GM18520 (cell line): ENCODE measurements around the gene SLC5A11.

ENCODE experiments used
- ATAC-seq: cut with Tn5 transposase; IDR thresholded peaks from one replicate; pipeline ENCODE4 v1.9.1; 2021; ENCODE audit not compliant: unreplicated experiment

Gene SLC5A11

DNA sequence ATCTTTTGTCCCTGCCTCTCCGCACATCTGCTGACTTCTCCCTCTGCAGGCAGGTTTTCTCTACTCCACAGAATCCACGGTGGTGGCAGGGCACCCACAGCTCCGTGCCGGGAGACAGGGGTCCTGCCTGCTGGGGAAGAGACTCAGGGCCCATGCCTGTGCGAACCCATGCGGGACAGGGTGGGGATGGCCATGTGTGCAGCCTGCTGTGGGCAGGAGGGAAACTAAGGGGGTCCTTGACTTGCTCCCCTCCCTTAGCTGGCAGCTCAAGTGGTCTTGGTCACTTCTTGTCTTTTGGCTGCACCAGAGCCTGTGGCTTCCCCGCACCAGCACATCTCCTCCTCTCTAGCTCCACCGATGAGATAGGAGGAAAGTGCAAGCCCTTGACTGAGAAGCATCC lies 69.8 kb downstream of the SLC5A11 start:
- no peak for ATAC-seq

DNA sequence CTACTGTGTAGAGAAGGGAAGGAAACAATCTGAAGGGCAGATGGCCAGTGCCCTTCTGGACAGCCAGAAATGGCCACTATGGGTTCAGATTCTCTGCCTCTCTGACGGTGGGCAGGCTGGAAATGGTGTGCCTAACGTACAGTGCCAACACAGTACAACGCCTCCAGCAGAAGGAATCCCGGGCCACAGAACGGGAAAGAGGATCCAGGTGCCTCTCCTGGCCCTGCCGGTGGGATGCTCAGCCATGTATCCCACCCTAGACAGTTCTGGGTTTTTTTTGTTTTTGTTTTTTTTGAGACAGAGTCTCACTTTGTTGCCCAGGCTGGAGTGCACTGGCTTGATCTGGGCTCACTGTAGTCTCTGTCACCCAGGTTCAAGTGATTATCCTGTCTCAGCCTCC lies 71.5 kb downstream of the SLC5A11 start:
- no peak for ATAC-seq

DNA sequence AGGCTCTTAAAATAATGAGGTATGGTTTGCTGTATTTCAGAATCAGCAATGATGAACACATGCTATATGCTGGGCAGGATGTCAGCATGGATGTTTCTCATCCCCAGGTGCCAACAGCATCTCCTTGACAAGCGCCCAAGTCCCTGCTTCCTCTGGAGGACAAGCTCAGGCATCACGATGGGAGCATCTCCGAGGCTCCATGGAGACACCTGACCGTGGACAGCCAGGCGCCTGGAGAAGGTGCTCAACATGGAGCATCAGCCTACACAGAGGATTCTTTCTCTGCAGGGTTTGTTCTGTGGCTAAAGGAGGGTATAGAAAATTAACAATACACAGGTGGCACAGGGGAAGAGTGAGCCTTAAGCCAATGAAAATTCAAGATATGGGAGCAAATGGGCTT lies 72.1 kb downstream of the SLC5A11 start:
- no peak for ATAC-seq

DNA sequence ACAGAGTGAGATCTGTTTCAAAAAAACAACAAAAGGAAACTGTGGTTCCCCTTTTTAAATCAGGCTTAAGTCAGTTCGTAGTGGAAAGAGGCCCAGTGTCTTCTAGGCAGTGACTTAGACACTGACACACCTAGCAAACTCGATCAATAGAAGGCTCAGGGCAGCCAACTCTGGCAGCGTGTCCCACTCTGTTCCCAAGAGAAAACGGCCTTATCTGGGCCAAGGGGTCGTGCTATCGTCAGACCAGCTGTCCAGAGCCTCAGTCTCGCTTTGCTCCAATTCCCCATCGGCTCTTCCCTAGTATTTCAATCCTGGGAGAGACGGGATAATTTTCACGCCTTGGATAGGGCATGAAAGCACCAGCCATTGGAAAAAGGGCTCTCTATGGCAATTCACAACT lies 72.9 kb downstream of the SLC5A11 start:
- no peak for ATAC-seq

DNA sequence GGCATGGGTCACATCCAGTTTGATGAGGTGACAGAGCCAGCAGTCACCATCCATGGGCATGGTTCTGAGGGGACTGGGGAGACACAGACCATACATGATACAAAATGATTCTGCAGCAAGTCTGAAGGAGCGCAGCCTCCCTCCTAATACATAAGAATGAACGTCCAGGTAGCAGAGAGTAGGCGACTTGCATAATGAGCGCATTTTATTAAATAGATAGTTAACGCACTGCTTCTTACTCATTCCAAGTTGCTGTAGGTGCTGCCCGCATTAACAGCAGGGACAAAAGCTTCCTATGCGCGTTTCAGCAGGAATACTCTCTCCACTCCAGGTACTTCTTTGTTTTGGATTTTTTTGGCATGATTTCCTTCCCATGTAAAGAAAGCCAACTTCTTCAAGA lies 73.8 kb downstream of the SLC5A11 start:
- ATAC-seq = no peak

DNA sequence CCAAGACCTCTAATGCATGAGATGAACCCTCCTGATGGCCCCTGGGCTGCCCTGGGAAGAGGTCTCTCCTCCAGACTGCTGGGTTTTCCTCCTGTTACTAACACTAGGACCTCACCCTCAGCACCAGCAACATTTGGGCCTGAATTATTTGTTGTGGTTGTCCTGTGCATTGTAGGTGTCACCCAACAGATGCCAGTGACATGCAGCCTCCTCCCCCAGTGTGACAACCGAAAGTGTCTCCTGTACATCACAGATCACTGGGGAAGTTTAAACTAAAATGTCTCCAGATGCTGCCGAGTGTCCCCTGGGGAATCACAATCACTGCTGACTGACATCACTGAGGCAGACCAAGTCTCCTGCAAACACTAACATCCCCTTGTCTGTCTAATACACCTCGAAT lies 74.8 kb downstream of the SLC5A11 start:
- ATAC-seq = no peak

DNA sequence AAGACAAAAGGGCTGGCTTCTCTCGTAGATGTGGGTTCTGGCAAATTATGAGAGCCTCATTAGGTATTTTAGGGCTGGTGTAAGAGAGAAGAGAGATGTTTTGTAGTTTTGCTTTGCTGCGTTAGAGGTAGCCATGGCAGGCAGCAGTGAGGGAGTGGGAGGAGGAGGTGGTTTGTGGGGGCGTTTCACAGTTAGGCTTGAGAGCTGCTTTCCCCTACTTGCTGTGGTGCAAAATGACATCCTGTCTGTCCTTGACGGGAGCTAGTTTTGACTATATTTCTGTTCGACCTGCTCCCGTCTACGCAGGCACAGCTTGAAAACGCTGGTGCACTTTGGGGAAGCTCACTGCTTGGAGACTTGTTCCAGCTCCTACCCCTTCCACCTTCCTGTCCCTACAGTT lies 75.5 kb downstream of the SLC5A11 start:
- no peak for ATAC-seq

DNA sequence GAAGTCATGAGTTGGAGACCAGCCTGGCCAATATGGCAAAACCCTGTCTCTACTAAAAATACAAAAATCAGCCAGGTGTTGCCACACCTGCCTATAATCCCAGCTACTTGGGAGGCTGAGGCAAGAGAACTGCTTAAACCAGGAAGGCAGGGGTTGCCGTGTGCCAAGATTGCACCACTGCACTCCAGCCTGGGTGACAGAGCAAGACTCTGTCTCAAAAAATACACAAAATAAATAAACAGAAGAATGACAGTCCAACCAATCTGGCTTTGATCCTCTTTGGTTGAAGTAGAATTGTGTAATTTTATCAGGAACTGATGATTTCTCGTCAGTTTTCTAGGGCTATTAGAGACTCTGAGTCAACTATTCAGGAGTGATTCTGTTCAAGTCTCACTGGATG lies 79.4 kb downstream of the SLC5A11 start:
- ATAC-seq = no peak

DNA sequence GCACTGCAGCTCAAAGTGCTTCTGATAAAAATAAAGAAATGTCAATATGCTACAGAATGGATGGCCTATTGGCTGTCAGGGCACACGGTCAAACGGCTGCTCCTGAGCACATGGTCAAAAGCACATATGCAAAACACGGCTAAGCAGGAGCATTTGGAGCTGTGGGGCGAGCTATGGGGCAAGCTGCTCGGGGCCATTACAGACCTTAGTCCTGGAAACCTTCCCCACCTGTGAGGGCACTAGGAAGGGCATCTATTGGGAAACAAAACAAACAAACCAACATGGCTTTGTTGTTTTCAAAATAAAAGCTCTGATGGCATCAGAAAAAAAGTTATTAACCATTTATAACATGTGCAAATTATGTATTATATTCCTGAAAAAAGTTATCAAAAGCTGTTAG lies 83.6 kb downstream of the SLC5A11 start:
- no peak for ATAC-seq

DNA sequence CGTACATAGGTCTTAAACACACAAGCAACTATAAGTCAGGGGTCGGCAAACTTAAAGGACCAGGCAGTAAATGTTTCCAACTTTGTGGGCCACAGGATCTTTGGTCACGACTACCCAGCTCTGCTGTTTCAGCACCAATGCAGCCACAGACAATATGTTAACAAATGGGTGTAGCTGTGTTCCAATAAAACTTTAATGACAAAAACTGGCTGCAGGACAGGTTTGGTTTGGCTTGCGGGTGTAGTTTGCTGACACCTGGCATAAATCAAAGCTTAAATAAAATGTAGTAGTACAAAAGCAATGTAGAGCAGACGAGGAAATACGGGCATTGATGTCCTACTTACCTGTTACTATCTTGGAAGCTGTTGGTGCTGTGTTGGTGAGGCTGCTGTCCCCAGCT lies 84.7 kb downstream of the SLC5A11 start:
- ATAC-seq = no peak

DNA sequence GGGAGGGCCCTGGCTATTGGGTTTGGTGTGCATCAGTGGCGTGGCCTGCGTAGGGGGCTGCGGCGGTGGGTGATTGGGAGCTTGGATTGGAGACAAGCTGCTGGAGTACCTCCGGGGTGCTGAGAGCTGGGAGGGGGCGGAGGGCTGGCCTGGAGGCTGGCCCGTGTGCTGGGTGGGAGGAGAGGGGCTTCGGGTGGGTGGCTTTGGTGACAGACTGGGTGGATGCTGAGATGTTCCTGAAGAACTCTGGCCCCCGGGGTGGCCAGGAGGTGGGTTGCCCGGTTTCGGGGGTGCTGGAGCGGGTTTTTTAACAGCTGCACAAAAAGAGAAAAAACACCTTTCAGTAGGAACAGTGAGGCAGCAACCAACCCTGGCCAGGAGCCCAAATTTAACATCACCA lies 85.3 kb downstream of the SLC5A11 start:
- no peak for ATAC-seq

DNA sequence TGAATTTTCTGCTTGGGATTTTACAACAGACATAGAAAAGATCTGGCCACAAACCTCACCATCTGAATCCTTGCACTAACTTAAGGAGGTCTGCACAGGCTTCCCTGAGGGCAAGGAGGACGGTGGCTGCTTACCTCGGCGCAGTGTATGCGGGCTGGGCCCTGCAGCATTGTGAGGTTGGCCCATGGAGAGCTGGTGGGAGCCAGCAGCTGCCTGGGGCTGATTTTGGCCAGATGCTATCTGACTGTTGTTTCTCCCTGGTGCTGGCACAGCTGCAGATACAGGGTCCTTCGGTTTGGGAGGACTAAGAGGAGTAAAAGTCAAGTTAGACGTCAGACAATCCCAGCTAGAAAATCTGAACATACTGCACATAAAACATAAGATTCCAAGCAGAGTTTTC lies 89.6 kb downstream of the SLC5A11 start:
- ATAC-seq = no peak

DNA sequence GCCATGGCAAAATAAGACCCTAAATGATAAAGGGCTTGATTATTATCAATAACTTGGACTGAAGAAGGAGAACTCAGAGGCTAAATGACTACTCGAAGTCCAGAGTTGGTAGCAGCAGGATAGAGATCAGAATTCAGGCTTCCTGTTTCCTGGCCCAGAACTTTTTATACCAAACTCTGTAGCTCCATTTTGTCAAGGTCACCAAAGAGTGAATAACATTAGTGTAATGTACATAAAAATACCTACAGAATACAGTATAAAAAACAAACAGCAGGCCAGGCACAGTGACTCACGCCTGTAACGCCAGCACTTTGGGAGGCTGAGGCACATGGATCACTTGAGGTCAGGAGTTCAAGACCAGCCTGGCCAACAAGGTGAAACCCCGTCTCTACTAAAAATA lies 90.4 kb downstream of the SLC5A11 start:
- no peak for ATAC-seq

DNA sequence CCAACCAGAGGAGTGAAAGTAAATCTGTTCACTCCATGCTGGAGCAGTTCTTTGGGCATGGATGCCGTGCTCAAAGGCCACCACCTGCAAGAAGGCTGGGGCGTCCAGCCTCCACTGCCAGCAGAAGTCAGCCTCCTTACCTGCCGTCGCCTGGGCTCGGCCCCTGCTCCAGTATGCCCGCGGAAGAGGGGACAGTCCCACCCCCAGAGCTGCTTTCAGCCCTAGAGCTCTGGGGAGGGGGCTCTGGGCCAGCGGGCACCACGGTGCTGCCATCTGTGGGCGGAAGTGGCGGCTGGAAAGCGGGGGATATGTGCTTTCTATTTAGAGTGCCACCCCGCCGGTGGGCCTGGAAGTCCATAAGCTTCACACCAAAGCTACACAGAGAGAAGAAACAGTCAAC lies 93.5 kb downstream of the SLC5A11 start:
- no peak for ATAC-seq

DNA sequence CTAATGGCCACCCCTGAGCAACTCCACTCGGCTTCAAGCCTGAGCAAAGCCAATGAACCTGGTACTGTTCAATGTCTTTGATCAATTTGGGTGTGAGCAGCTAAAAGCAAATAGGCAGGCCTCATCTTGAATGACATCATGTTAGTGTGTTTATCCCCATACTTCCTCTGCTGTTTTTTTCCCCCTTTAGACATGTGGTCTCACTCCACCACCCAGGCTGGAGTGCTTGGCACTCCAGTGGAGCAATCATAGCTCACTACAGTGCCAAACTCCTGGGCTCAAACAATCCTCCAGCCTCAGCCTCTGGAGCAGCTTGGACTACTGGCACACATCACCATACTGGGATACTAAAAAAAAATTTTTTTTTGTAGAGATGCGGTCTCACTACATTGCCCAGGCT lies 94.0 kb downstream of the SLC5A11 start:
- no peak for ATAC-seq

DNA sequence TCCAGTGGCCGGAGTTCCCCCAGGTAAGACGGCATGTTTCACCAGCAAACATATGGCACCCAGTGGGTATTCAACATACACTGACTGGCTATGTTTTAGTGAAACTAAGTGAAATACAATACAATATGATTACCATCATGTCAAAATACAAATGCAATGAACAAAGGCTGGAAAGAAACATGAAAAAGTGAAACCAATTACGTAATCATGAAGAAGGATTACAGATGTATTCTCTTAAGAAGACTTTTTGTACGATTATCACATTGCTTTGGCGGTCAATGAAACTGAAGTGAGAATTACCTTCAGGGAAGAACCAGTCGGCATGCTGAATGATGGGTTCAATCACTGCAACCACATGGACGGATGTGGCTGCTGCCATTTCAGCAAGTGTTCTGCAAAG lies 97.7 kb downstream of the SLC5A11 start:
- no peak for ATAC-seq

DNA sequence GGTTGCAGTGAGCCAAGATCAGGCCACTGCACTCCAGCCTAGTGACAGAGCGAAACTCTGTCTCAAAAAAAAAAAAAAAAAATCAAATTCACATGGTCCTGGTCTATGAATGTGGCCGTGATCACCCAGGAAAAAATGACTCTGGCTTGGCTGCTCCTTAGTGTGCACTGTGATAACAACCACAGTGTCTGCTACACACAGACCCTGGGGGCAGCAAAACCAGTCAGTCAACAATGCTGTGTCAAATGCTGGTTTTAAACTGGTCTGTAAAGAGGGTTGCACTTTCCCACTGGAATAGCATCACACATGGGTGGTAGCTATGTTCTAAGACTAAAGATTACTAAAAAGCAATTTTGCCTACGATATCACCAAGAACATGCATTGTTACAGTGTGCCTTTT lies 98.4 kb downstream of the SLC5A11 start:
- ATAC-seq = no peak

DNA sequence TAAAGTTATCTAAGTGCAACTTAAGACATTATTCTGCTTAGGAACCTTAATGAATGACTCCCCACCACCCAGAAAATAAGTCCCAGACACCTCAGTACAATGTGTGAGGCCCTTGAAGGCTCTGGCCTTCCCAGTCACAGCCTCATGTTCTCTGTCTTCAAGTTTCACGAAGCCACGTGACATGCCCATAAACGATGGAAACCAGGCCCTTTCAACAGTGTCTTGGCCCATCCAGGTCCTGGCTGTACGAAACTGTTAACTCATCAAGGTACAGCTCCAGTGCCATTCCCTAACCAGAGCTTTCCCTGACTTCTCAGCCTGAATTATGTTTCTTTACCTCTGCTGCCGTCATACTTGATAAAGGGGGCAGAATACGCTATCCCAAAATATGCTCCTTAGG lies 100.4 kb downstream of the SLC5A11 start:
- ATAC-seq = no peak

DNA sequence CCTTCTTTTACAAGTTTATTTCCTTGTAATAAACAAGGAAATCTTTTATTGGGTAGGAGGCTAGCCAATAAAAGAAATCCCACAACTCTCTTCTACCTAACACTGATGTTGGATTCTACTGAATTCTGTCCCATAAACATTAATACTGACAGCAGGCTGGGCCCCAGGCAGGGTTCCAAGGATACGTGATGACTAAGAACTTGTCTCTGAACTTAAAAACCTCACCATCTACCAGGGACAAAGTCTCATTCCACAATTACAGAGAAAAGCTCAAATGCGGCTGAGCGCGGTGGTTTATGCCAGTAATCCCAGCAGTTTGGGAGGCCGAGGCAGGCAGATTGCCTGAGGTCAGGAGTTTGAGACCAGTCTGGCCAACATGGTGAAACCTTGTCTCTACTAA lies 104.5 kb downstream of the SLC5A11 start:
- ATAC-seq = no peak

DNA sequence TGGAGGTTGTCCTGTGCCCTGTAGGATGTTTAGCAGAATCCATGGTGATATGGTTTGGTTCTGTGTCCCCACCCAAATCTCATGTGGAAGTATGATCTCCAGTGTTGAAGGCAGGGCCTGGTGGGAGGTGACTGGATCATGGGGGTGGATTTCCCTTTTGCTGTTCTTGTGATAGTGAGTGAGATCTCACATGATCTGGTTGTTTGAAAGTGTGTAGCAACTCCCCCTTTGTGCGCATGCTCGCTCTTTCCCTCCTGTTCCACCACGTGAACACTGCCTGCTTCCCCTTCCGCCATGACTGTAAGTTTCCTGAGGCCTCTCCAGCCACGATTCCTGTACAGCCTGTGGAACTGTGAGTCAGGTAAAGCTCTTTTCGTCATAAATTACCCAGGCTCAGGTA lies 107.5 kb downstream of the SLC5A11 start:
- ATAC-seq = no peak

DNA sequence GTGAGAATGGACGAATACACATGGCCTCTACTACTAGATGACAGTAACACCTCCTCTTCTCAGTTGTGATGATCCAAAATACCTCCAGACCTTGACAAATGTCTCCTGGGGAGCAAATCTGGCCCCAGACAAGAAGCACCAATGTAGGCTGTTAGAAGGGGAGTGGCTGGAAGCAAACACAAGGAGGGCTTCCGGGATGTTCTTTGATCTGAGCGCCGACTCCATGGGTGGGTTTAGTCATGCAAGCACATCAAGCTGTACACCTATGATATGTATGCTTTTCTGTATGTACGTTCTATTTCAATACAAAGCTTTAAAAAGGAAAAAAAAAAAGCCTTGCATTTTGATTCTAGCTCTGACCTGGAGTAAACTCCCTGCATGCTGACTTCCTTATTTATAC lies 108.0 kb downstream of the SLC5A11 start:
- ATAC-seq = no peak

DNA sequence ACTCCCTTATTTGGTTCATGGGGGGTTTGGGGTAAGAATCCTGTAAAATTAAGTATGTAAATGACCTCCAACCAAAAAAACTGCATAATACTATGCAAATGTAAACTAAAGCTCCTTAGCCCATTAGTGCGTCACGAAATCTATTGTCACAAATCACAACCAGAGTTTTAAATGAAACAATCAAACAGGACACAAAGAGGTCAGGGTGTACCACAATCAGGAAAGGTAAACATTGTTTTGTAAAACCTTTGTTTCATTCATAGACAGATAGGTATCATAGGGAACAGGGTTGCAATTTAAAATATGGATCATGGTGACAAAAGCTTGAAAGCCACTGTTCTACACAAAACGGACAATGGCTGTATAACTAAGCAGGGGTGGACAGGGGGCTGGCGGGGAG lies 108.4 kb downstream of the SLC5A11 start:
- no peak for ATAC-seq

DNA sequence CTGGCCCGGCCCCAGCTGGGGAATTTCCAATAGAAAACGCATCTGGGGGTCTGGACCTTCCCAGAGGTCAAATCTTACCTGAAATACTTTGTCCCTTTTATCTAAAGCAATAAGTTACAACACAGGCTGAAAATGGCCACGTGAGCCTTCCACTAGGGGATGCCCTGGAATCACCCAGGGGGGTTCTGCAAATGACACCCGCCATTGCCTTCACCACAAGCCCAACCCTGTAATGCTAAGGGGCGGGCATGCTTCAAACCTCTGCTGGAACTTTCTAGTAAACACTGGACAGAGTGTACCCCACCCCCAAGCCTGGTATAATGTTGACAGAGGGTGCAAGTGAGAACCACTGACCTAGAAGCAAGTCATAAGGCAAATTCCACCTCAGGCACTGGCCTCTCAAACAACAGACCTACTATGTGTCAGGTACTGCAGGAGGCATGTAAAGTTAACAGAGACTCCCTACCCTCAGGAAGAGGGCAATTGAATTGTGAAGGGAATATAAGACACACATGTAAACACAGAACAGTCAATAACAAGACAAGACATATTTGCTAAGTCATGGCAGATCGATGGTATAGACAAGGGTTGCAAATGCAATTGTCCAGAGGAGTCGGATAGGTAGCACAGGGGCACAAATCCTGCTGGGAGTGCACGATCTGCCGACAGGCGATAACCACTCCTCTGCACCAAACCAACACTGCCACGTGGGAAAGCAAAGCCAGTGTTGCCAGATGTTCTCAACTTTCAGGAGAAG lies 110.4 kb downstream of the SLC5A11 start:
- ATAC-seq = no peak

DNA sequence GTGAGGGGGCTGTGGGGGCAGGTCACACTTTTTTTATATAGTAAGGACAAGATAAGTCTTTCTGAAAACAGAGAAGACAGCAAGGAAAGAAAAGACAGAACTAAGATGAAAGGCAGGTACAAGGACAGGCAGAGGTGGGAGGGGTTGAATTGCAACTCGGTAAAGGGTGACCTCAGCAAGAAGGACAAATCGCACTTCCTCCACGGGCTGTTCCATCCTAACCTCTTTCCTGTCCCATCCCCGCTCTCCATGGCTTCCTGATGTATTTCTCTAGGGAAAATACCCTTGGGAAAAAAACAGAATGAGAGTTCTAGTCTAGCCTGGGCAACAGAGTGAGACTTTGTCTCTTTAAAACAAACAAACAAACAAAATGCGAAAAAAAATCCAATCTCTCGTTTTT lies 112.1 kb downstream of the SLC5A11 start:
- no peak for ATAC-seq
